ENCODE measurements around the gene SPRTN.
"Not testable (repeated sequence)": the region's sequence is repeated elsewhere in the genome, so short reads cannot be mapped to it uniquely, and the experiment has no call there.

The SPRTN gene

GRCh38 chr1:231335663-231336602 is 2.2 kb upstream of the SPRTN start:
- DNase-seq, result no peak

DNA sequence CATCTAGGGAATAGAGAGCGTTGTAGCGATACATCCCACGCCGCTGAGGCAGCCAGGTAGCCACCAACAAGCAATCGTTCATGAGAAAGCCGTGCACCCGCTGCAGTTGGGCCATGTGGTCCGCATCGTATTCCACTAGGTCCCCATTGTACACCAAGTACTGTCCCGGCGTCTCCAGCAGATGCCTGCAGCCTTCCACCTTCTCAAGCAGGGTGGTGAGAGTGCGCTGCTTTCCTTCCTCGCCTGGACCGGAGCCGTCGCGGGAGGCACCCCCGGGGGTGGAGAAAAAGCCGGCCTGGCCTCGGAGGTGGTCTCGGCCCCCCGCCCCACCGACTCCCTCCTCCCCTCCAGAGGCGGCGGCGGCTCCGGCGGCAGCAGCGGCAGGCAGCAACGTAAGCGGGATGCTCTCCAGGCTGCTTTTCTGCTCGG is 1.0 kb upstream of the SPRTN start:
- no peak for DNase-seq

GRCh38 chr1:231337472-231338269 is 422 bp upstream of the SPRTN start, which contains the start of gene EXOC8:
Gene EXOC8, minus strand, starts transcription at chr1:231337852. Its CDS starts 107 bp downstream, at chr1:231337745.
- peak; percentile 97 to 99 for DNase-seq

GRCh38 chr1:231340328-231341013 is 2.4 kb downstream of the SPRTN start:
- DNase-seq, result no peak

DNA sequence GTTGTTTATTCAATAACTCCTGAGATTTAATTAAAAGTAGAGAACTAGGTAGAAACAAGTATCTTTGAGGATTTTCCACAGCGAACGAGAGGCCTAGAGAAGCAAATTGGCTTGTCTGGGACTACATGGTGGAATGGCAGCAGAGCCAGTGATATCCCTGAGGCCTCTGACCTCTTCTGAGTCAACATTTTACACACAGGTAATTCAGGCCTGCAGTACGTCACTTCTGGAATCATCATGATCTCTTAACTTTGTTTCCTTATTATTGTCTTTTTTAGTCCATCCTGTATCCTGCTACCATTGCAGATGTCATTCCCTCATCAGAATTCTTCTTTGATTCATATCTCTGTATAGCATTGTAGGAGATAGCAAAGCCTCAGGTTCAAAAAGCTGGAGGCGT is 9.9 kb downstream of the SPRTN start:
- no peak for DNase-seq

DNA sequence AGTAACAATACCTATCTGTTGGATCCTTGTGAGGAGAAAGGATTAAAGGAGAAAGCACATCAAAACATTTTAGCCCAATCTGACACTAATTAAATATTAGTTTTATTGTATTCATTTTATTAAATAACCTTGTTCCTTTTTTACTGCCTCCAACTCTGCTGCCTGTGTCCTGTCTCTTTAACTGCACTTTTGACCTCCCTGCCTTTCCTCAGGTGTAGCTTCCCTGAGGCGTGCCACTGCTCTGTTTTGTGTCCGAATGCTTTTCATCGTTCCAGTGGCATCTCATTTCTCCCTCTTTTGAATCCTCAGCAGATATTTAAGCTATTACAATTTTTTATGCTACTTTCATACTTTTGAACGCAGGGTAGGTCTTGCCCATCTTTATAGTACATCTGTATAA is 10.3 kb downstream of the SPRTN start:
- DNase-seq, result no peak

DNA sequence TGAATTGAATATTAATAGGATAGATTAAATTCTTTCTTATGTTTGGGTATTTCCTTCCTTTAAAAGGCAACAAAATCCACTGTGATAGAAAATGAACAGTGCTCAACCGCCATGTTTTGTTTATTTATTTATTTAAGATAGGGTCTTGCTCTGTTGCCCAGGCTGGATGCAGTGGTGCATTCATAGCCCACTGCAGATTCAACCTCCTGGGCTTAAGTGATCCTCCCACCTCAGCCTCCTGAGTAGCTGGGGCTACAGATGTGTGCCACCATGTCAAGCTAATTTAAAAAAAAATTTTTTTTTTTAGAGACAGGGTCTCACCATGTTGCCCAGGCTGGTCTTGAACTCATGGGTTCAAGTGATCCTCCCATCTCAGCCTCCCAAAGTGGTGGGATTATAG is 10.8 kb downstream of the SPRTN start:
- not testable (repeated sequence) for DNase-seq

- DNase-seq, result no peak
These were observed 13.7 kb downstream of the SPRTN start for GRCh38 chr1:231351816-231352215.

- DNase-seq, result no peak
These were observed 15.0 kb downstream of the SPRTN start for GRCh38 chr1:231353086-231353485.

DNA sequence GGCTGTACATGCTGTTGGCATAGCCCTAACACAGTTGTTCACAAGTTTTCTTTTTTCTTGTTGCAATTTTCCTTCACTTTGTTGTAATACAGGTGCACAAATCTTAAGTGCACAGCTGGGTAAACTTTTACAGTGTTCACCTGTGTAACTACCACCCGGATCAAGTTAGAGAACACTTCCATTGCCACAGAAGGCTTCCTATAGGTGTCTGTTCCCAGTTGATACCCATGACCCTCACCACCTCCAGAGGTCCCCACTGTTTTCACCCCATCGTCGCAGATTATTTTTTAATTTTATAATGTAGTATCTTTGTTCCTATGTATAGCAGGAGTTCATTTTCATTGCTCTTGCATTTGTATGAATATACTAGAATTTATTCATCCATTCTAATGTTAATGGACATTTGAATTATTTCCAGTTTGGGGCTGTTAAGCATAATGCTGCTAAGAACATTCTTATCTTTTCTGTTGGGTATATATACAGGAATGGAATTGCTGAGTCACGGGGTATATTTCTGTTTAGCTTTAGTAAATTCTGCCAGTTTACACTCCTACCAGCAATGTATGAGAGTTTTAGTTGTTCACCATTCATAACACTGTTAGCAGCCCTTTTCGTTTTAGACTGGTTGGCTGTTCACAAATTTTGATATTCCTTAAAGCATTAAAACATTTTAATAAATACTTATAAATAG is 16.4 kb downstream of the SPRTN start:
- DNase-seq, result no peak

DNA sequence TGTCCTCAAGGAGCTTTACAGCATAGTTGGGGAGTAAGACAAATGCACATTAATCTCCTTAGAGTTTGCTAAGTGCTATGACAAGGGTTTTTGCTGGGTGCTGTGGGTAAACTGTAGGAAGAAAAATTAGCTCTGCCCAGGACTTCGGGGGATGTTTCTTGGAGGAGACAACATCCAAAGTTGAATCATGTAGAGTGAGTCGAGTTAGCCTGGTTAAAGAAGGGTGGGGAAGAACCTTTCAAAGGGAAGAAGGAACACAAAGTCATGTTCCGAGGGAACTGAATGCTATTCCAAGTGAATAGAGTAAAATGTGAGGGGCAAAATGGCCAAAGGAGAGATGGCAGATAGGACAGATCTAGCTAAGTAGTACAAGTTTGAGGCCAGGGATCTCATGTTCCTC is 17.1 kb downstream of the SPRTN start:
- DNase-seq, result no peak

GRCh38 chr1:231357187-231357772 is 19.2 kb downstream of the SPRTN start:
- DNase-seq, result no peak

DNA sequence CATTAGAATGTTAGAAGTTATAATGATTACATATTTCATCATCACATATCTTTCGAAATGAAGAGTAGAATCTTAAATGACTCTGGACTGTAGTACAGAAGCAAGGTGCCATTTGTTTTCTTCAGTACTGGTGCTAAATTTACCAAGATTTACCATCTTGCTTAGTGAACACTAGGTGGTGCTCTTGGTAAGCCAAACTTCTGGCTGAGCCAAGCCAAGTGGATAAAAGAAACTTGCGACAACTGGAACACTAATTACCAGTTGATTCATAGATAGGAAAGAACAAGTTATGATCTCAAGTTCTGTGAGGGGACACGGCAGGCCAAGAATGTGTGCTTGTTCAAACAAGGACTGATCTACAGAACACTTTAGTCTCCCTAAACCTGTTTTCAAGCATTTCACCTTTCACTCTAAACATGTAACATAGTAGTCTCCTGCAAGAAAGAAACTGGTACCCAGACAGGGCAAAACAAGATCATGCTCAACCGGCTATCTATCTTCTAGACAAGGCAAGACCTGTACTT is 19.8 kb downstream of the SPRTN start:
- DNase-seq, result peak; percentile 35 to 72

DNA sequence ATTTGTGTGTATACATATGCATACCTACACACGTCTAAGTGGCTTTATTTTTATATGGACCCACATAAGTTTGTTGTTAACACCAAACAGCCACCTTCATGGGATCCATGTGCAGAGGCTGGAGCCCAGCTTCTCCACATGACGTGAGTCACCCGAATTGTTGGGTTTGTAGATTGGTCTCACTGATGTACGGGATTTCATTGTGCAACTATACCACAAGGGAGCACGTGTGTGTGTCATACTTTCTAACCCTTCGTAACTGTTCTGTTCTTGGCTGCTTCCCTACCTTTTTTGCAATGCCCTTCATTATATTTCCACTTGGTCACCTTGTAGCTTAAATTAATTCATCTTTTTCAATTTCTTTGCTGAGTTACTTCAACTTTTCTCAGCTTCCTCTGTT is 21.0 kb downstream of the SPRTN start:
- DNase-seq, result peak in 1 of 2 donors; percentile 21

DNA sequence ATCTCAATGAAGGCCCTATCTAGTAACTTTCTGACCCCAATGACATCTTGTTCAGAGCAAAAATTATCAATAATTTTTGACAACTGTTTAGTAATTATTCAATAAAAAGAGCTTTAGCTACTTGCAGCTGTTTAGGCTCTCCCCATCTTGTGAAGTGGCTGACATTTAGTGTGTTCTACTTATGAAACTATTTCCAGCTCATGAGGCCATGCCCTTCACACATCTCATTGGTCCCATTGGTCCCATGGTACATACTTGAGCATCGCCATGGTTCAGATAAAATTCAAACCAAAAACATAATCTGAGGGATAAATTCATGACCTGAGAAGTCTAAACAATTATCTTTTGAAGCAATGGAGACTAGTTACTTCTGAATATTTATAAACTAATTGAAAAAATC is 24.2 kb downstream of the SPRTN start:
- DNase-seq, result no peak

GRCh38 chr1:231363624-231364023 is 25.5 kb downstream of the SPRTN start:
- no peak for DNase-seq

DNA sequence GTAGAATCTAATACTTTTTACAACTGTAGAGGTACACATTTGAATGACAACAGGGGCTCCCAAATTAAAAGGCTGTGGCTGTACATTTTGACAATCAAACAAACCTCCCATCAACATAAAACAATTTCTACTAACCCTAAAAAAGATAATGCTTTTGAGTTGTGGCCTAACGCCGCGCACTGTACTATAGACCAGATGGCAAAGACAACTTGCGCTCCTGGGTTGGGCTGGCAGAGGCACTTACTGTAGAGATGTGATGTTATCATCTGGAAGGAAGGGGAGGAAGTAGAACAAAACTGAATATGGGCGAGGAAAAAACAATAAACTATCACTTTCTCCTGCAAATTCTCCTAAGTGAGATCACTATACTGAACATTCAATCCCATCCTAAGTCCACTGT is 26.1 kb downstream of the SPRTN start:
- no peak for DNase-seq

DNA sequence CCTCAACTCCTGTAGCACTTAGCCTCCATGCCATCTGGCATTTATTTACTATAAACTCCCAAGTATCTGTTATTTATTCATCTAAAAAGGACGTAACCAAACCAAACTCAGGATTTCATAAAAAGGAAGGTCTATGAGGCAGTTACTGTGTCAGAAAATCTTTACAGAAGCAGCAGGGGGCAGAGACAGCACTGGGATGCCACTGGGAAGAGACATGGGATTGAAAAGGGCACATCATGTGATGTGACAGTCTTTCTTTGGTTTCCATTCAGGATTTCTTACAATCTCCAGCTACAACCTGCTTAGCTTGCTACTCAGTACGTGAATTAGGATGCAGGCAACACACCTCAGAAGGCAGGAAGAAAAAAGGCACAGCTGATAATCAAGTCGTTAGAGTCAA is 31.2 kb downstream of the SPRTN start:
- no peak for DNase-seq

- DNase-seq, result no peak
These were observed 34.4 kb downstream of the SPRTN start for GRCh38 chr1:231372501-231372900.

DNA sequence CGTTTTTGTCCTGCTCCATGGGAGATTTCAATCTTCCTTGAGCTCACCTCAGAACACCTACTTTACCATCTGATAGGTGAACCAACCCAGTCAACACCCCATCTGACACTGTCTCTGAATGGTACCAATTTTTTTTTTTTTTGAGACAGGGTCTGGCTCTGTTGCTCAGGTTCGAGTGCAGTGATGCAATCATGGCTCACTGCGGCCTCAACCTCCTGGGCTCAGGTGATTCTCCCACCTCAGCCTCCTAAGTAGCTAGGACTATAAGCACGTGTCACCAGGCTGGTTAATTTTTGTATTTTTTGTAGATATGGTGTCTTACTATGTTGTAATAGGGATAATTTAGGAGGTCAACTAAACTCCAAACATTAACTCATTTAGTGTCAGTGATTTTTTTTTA is 36.3 kb downstream of the SPRTN start:
- no peak for DNase-seq

DNA sequence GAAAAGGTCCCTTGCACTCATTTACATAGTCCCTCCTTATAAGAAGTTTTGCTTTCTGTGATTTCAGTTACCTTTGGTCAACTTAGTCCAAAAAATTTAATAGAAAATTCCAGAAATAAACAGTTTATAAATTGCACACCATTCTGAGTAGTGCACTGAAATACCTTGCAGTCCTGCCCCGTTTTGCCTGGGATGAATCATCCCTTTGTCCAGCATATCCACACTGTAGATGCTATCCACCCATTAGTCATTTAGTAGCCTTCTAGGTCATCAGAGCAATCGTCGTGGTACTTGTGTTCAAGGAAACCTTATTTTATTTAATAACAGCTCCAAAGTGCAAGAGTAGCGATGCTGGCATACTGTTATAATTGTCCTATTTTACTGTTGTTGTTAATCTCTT is 38.0 kb downstream of the SPRTN start:
- no peak for DNase-seq
